Spinal cord (tissue), 10 donors: ENCODE results near the gene NACAD. TPM values are rescaled to one million over a fixed set of nuclear protein-coding genes. Genes with fewer than 3 reads are reported as not detected.
A peak's percentile ranks its signal among the peaks of the same experiment; 100 is the strongest.
"Not testable (repeated sequence)": the region's sequence is repeated elsewhere in the genome, so short reads cannot be mapped to it uniquely, and the experiment has no call there.

ENCODE experiments used
- DNase-seq, 6 donors: peaks; one replicate each; pipeline versions ENCODE4 v3.0.0 to v3.0.0-alpha.2; 2013 to 2015; ENCODE audit warnings: low spot score in 6 of 6, low read depth in 4 of 6
- H3K27ac ChIP-seq: one replicate; pipeline ENCODE4 v1.5.1; 2013; ENCODE audit warnings: low read depth, low read length, control low read depth
- H3K27me3 ChIP-seq: one replicate; pipeline ENCODE4 v1.6.1; 2013; ENCODE audit warnings: low read length; ENCODE audit not compliant: control insufficient read depth, insufficient read depth
- H3K36me3 ChIP-seq: one replicate; pipeline ENCODE4 v1.6.1; 2013; ENCODE audit warnings: low read length; ENCODE audit not compliant: control insufficient read depth, insufficient read depth
- H3K4me1 ChIP-seq: one replicate; pipeline ENCODE4 v1.6.1; 2013; ENCODE audit warnings: low read length; ENCODE audit not compliant: control insufficient read depth, insufficient read depth
- H3K4me3 ChIP-seq: one replicate; pipeline ENCODE4 v1.5.1; 2013; ENCODE audit warnings: low read depth, low read length, control low read depth
- H3K9me3 ChIP-seq: one replicate; pipeline ENCODE4 v1.6.1; 2013; ENCODE audit warnings: low read length; ENCODE audit not compliant: control insufficient read depth, insufficient read depth
- WGBS: methylation state at CpG from one replicate; pipeline ENCODE4 v1.1.5; 2013; ENCODE audit warnings: missing lambda C conversion rate; ENCODE audit not compliant: insufficient coverage; 5-methylcytosine and 5-hydroxymethylcytosine counted together
- polyA plus RNA-seq, 2 donors: library from polyadenylated mRNA; unstranded; fragments of 120-200 nt; gene quantifications; one replicate each; pipeline ENCODE4 v1.2.1, GENCODE V29; 2013; ENCODE audit not compliant: insufficient read length in 2 of 2
- total RNA-seq, 2 donors: library from RNA; depleted of rRNA in 1 of 2; stranded (reverse); fragments of 120-200 nt in 1 of 2; fragments of >200 nt in 1 of 2; gene quantifications; one replicate each; pipeline versions ENCODE4 v1.2.3 to v1.2.4, GENCODE V29; 2013 to 2014
- donor health status: healthy.

Gene NACAD
- total and polyA plus RNA-seq, 4 donors: 11.8 to 88.1 (median 47.9) TPM

DNA sequence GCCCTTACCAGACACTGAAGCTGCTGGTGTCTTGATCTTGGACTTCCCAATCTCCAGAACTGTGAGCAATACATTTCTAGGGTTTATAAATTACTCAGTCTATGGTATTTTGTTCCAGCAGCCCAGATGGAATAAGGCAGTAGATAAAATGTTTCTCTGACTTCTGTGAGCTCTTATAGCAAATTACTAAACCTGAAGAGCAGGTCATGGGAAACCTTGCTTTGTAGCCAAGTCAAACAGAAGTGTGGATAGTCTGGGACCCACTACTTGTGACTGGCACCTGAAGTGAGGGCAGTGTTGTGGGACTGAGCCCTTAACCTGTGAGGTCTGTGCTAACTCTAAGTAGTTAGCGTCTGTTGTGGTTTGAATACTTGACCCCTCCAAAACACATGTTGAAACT, 27.3 kb upstream of the NACAD start:
- no peaks in the 10 kb centered on the region for H3K9me3 ChIP-seq
- H3K27ac ChIP-seq: no peak overlapping the region
- no peak overlapping the region for H3K4me3 ChIP-seq
- H3K36me3 ChIP-seq: no peaks in the 10 kb centered on the region
- no CpG with 5 or more reads among the region's 1 CpG for WGBS
- peaks cover 9% of the 10 kb centered on the region for H3K4me1 ChIP-seq
- peaks cover 4% of the 10 kb centered on the region for H3K27me3 ChIP-seq
- DNase-seq: no peak

DNA sequence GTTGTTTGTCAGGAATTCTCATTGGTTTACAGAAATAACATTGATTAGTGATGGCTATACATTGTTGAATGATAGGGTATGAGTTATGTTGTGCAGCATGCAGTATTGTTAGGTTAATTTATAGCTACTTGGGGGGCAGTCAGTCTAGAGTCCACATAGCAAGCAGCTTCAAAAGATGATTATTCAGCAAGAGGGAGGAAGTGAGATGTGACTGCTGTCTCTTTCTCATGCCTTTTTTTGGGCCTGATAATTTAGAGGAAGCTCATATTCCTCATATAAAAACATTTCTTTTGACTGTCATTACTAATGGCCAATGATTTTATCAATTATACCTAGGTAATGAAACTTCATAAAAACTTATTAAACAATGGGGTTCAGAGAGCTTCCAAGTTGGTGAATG, 26.2 kb upstream of the NACAD start:
- no peak overlapping the region for H3K4me3 ChIP-seq
- no peaks in the 10 kb centered on the region for H3K36me3 ChIP-seq
- no peak for DNase-seq
- peaks cover 4% of the 10 kb centered on the region for H3K27me3 ChIP-seq
- no peaks in the 10 kb centered on the region for H3K9me3 ChIP-seq
- H3K27ac ChIP-seq: no peak overlapping the region
- H3K4me1 ChIP-seq: peaks cover 18% of the 10 kb centered on the region

DNA sequence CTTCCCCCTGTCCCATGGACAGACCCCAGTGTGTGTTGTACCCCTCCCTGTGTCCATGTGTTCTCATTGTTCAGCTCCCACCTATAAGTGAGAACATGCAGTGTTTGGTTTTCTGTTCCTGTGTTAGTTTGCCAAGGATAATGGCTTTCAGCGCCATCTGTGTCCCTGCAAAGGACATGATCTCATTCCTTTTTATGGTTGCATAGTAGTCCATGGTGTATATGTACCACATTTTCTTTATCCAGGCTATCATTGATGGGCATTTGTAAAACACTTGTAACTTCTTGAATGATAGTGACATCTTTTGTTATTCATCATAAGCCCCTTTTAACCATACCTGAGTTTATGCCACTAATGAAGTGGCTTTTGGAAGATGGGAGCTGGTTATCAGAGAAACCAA, 25.5 kb upstream of the NACAD start:
- H3K36me3 ChIP-seq, DNase-seq, H3K27ac ChIP-seq, H3K9me3 ChIP-seq, H3K4me3 ChIP-seq, H3K27me3 ChIP-seq: not testable (repeated sequence)
- H3K4me1 ChIP-seq: peaks cover 18% of the 10 kb centered on the region
- WGBS: no CpG with 5 or more reads among the region's 1 CpG

DNA sequence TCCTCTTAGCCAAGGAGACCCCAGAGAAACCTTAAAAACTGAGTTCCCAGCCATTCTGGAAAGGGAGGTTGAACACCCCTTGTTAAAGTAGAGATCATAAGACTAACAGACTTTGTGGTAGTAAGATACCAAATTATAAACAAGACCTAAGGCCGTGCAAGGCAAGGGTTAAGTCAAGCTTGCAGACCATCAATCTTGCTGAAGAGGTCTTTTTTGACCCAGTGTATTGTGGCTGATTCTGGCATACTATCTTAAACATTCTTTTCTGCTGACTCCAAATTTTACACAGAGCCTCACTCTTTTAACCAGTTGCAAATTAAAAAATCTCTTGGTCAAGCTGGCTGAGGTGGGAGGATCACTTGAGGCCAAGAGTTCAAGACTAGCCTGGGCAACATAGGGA, 23.9 kb upstream of the NACAD start:
- Histone ChIP-seq H3K4me3 (peak overlapping the region; percentile 92), H3K27me3 (peaks cover 4% of the 10 kb centered on the region), H3K9me3 (no peaks in the 10 kb centered on the region), H3K27ac (peak overlapping the region; percentile 99), H3K36me3 (peaks cover 10% of the 10 kb centered on the region), H3K4me1 (peaks cover 18% of the 10 kb centered on the region)
- DNase-seq: no peak
- WGBS: 80% methylated on average over 1 of the region's 1 CpG

DNA sequence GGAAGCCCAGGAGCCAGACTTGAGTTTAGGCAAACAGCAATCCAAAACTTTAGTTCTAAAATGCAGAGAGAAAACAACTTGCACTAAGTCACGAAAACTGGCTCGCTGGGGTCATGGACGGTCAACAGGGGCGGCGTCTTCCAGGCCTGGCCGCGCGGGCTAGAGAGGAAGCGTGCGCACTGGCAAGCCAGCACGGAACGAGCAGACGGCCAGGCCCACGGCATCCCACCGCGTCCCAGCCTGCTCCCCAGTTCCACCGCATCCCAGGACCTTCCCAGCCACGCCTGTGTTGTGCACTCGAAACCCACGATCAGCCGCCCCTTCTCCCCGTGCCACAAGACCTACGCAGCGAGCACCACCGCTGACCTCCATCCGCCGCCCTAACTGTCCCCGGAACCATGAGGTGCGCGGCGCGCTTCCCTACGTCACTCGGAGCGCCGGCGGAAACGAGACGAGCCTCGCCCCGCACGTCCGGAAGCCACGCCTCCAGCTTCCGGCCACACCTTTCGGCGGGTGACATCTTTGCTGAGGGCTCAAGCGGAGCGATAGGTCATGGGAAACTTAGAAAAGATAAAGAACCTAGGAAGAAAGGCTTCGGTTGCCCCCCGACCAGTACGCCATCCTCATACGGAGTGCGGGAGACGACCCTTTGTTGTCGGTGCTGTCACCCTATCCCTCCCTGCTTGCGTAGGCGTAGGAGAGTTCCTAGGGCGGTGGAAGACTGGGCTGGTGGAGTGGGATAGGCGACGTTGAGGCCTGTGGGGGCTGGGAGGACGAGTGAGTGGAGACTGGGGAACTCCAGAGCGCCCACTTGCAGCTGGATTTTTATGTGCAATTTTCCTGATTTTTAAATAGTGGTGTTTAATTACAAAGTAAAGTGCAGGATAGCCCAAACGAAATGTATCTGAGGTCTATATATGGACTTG, 22.8 kb upstream of the NACAD start, which contains the start of gene TBRG4:
TSS of gene TBRG4 (minus strand) at position 400 of the 926 bp plus-strand sequence. CDS start 2,460 bp downstream, outside the sequence.
- Histone ChIP-seq H3K36me3 (peaks cover 19% of the 10 kb centered on the region), H3K4me1 (peaks cover 18% of the 10 kb centered on the region), H3K9me3 (no peaks in the 10 kb centered on the region), H3K27me3 (peaks cover 4% of the 10 kb centered on the region), H3K4me3 (peak within 1 kb of the TSS; percentile 92), H3K27ac (peak within 1 kb of the TSS; percentile 99)
- WGBS: under 1% methylated on average over 60 of the region's 64 CpGs
- peak; percentile 92 to 98 (median 97) for DNase-seq

DNA sequence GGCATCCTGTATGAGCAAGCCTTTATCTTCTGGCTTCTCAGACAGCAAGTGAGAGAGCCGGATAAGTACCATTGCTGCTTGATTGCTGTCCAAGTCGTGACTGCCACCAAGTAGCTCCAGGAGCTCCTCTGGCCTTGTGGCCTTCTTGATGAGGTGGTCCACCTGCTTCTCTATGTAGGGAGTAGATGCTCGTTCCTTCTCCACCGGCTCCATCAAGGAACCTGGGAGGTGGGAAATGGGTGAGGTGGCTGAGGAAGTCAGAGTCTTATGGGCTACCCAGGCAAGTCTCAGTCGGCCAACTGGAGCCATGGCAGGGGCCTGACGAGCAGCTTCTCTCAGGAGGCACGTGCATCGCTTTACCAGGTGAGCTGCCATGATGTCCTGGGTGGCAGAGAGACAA, 20.1 kb upstream of the NACAD start:
- no peak for DNase-seq
- WGBS: 90% methylated on average over 6 of the region's 8 CpGs
- Histone ChIP-seq H3K4me1 (peaks cover 18% of the 10 kb centered on the region), H3K9me3 (no peaks in the 10 kb centered on the region), H3K27ac (no peak overlapping the region), H3K4me3 (no peak overlapping the region), H3K27me3 (no peaks in the 10 kb centered on the region), H3K36me3 (peaks cover 46% of the 10 kb centered on the region)

DNA sequence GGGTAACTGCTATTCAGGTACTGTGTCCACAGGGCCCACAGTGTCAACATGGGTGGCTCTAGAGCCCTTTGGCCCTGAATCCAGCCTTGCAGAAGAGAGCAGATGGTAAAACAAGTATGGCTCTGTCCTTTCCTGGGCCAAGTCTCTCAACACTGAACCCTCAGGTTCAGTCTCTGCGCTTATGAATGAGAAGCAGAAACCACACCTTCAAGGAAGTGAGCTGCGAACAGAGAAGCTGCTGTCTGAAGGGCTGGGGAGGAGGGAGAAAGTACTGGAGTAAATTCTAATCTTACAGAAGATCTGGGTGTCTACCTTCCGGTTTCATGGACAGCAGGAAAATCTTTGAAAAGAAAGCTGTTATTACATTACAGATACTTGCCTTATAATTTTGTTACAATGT, 18.6 kb upstream of the NACAD start:
- Histone ChIP-seq H3K27me3 (no peaks in the 10 kb centered on the region), H3K4me1 (peaks cover 17% of the 10 kb centered on the region), H3K9me3 (no peaks in the 10 kb centered on the region), H3K27ac (no peak overlapping the region), H3K4me3 (no peak overlapping the region), H3K36me3 (peaks cover 61% of the 10 kb centered on the region)
- DNase-seq: no peak
- WGBS: 100% methylated on average over 1 of the region's 3 CpGs

DNA sequence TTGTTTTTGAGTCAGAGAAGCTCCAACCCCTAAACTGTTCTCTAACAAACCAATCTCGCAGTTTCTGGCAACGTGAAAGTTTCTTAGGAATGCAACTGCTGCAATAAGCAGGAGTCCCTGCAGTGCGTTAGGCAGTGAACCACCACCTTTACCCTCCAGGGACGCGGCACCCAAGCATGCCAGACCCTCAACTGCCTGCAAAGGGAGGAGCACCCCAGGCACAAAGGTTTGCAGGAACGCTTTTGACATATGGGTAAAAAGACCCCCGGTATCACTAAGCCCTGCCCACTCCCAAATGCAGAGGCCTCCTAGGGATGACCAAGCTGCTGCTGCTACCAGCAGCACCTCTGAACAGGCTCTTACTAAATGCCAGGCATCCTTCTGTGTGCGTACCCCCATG, 18.1 kb upstream of the NACAD start:
- Histone ChIP-seq H3K27ac (no peak overlapping the region), H3K27me3 (no peaks in the 10 kb centered on the region), H3K4me3 (no peak overlapping the region), H3K4me1 (peaks cover 12% of the 10 kb centered on the region), H3K36me3 (peaks cover 67% of the 10 kb centered on the region), H3K9me3 (no peaks in the 10 kb centered on the region)
- WGBS: 87% methylated on average over 8 of the region's 8 CpGs
- DNase-seq: no peak

DNA sequence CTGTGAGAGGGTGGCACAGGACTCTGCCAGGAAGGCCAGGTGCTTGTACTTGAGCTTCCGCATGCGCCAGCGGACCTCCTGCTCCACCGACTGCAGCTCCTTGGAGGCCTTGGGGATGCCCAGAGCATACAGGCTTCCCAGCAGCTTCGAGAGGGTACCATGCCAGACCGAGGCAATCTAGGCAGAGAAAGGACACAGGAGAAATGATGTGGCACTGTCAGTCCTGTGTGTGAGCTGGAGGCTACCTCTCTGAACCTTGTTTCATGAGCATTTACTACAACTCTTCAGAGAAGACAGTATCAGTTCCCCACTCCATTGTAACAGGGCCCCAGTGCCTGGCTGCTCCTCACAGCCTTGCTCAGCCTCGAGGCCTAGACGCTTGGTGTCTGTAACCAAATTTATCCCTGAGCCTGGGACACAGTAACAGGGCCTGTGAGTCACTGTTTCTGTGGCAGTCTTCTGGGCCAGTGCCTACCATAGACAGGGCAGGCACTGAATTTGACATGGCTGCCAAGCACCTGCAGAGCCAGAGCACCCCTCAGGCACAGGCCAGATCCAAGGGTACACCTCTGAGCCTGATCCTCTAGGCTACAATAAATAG, 16.9 kb upstream of the NACAD start:
- Histone ChIP-seq H3K4me3 (no peak overlapping the region), H3K9me3 (no peaks in the 10 kb centered on the region), H3K36me3 (peaks cover 78% of the 10 kb centered on the region), H3K27ac (no peak overlapping the region), H3K4me1 (peaks cover 6% of the 10 kb centered on the region), H3K27me3 (no peaks in the 10 kb centered on the region)
- no peak for DNase-seq
- 100% methylated on average over 8 of the region's 8 CpGs for WGBS
